Measurements from ENCODE around the gene C1QL4.
A peak's percentile ranks its signal among the peaks of the same experiment; 100 is the strongest.

The C1QL4 gene

DNA sequence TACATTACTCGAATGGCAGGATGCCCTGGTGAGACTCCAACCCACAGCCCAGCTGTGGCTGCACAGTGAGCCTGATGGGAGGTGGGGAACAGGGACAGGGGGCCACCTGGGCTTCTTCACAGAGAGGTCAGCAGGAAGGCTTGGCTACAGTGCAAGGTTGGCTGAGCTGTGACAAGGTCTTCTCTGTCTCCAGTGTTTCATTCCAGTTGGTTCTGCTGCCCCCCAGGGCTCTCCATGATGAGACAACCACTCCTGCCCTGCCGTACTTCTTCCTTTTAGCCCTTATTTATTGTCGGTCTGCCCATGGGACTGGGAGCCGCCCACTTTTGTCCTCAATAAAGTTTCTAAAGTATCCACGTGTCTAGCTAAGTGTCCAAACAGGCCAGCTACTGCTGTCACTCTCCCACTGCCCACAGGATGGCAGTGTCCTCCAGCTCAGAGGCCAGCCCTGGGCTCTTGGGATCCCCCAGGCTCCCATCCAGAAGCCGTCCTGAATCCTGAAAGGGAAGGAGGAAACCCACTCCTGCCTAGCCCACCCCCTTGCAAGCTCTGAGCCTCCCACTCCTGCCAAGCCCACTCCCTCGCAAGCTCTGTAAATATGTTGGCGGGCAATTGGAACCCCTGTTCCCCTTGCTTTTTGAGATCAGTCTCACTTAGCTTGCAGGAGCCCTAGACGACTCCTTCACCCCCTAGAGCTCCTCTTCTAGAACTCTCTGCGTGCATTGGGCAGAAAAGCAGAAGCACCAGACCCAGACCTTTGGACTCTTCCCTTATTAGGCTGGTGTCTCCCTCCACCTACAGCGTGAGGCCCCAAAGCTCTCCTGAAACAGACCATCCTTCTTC is 5.4 kb downstream of the C1QL4 start:
- TF ChIP-seq OSR1 (CRISPR knock-in tag; IDR thresholded peaks at IDR 0.05): no peak
- TF ChIP-seq ZNF565 (CRISPR knock-in tag; conservative IDR thresholded peaks at IDR 0.05; ENCODE audit: low read depth): no peak
- no peak for TF ChIP-seq ZNF70 (CRISPR knock-in tag; IDR thresholded peaks at IDR 0.05)
- TF ChIP-seq BACH2 (CRISPR knock-in tag; IDR thresholded peaks at IDR 0.05; ENCODE audit: borderline replicate concordance): no peak
- TF ChIP-seq TOX (CRISPR knock-in tag; IDR thresholded peaks at IDR 0.05; ENCODE audit: borderline replicate concordance): no peak
- TF ChIP-seq ZNF8 (CRISPR knock-in tag; IDR thresholded peaks at IDR 0.05): no peak
- no peak for TF ChIP-seq GLIS3 (CRISPR knock-in tag; IDR thresholded peaks at IDR 0.05)
- TF ChIP-seq ZFP3 (CRISPR knock-in tag; IDR thresholded peaks at IDR 0.05): no peak
- no peak for TF ChIP-seq CSDC2 (CRISPR knock-in tag; IDR thresholded peaks at IDR 0.05)
- TF ChIP-seq PPARA (CRISPR knock-in tag; IDR thresholded peaks at IDR 0.05; ENCODE audit: borderline replicate concordance): no peak
- TF ChIP-seq ESRRG (CRISPR knock-in tag; IDR thresholded peaks at IDR 0.05): no peak
- TF ChIP-seq ZFP30 (CRISPR knock-in tag; IDR thresholded peaks at IDR 0.05): no peak
- TF ChIP-seq ISL1 (CRISPR knock-in tag; IDR thresholded peaks at IDR 0.05): no peak
- TF ChIP-seq CSRNP3 (CRISPR knock-in tag; IDR thresholded peaks at IDR 0.05): no peak
- peak; percentile 94 for ATAC-seq

GRCh38 chr12:49330631-49331379 is 6.2 kb downstream of the C1QL4 start:
- ATAC-seq: no peak; the same call in 2 of the 3 replicates
- no peak for TF ChIP-seq ZNF8 (CRISPR knock-in tag; IDR thresholded peaks at IDR 0.05)
- no peak for TF ChIP-seq TCF4 (CRISPR knock-in tag; IDR thresholded peaks at IDR 0.05; ENCODE audit: borderline replicate concordance)
- no peak for TF ChIP-seq SNAI2 (CRISPR knock-in tag; IDR thresholded peaks at IDR 0.05)
- TF ChIP-seq CSDC2 (CRISPR knock-in tag; IDR thresholded peaks at IDR 0.05): no peak
- no peak for TF ChIP-seq ARNTL (CRISPR knock-in tag; IDR thresholded peaks at IDR 0.05; ENCODE audit: borderline replicate concordance, low read depth)
- TF ChIP-seq, protein P1, sequence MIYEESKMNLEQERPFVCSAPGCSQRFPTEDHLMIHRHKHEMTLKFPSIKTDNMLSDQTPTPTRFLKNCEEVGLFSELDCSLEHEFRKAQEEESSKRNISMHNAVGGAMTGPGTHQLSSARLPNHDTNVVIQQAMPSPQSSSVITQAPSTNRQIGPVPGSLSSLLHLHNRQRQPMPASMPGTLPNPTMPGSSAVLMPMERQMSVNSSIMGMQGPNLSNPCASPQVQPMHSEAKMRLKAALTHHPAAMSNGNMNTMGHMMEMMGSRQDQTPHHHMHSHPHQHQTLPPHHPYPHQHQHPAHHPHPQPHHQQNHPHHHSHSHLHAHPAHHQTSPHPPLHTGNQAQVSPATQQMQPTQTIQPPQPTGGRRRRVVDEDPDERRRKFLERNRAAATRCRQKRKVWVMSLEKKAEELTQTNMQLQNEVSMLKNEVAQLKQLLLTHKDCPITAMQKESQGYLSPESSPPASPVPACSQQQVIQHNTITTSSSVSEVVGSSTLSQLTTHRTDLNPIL (CRISPR knock-in tag; IDR thresholded peaks at IDR 0.05; ENCODE audit: low read depth): no peak
- TF ChIP-seq, protein P2, sequence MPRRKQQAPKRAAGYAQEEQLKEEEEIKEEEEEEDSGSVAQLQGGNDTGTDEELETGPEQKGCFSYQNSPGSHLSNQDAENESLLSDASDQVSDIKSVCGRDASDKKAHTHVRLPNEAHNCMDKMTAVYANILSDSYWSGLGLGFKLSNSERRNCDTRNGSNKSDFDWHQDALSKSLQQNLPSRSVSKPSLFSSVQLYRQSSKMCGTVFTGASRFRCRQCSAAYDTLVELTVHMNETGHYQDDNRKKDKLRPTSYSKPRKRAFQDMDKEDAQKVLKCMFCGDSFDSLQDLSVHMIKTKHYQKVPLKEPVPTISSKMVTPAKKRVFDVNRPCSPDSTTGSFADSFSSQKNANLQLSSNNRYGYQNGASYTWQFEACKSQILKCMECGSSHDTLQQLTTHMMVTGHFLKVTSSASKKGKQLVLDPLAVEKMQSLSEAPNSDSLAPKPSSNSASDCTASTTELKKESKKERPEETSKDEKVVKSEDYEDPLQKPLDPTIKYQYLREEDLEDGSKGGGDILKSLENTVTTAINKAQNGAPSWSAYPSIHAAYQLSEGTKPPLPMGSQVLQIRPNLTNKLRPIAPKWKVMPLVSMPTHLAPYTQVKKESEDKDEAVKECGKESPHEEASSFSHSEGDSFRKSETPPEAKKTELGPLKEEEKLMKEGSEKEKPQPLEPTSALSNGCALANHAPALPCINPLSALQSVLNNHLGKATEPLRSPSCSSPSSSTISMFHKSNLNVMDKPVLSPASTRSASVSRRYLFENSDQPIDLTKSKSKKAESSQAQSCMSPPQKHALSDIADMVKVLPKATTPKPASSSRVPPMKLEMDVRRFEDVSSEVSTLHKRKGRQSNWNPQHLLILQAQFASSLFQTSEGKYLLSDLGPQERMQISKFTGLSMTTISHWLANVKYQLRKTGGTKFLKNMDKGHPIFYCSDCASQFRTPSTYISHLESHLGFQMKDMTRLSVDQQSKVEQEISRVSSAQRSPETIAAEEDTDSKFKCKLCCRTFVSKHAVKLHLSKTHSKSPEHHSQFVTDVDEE (CRISPR knock-in tag; IDR thresholded peaks at IDR 0.05): no peak
- no peak for TF ChIP-seq ZNF565 (CRISPR knock-in tag; conservative IDR thresholded peaks at IDR 0.05; ENCODE audit: low read depth)
- no peak for TF ChIP-seq POU6F1 (CRISPR knock-in tag; IDR thresholded peaks at IDR 0.05; ENCODE audit: borderline replicate concordance, low read depth)
- TF ChIP-seq ZNF70 (CRISPR knock-in tag; IDR thresholded peaks at IDR 0.05): no peak
- no peak for TF ChIP-seq ISL1 (CRISPR knock-in tag; IDR thresholded peaks at IDR 0.05)

GRCh38 chr12:49330032-49330619 is 6.9 kb downstream of the C1QL4 start:
- TF ChIP-seq RARB (CRISPR knock-in tag; IDR thresholded peaks at IDR 0.05) (no peak), ZNF8 (CRISPR knock-in tag; IDR thresholded peaks at IDR 0.05) (no peak), POU6F1 (CRISPR knock-in tag; IDR thresholded peaks at IDR 0.05; ENCODE audit: borderline replicate concordance, low read depth) (no peak), GLIS3 (CRISPR knock-in tag; IDR thresholded peaks at IDR 0.05) (no peak), TCF4 (CRISPR knock-in tag; IDR thresholded peaks at IDR 0.05; ENCODE audit: borderline replicate concordance) (no peak), CSDC2 (CRISPR knock-in tag; IDR thresholded peaks at IDR 0.05) (no peak), OSR1 (CRISPR knock-in tag; IDR thresholded peaks at IDR 0.05) (no peak), ZNF70 (CRISPR knock-in tag; IDR thresholded peaks at IDR 0.05) (no peak), SNAI2 (CRISPR knock-in tag; IDR thresholded peaks at IDR 0.05) (no peak)
- TF ChIP-seq, protein P1 (CRISPR knock-in tag; IDR thresholded peaks at IDR 0.05; ENCODE audit: low read depth): no peak
- ATAC-seq: no peak

All from SK-N-SH treated with all-trans-retinoic acid at 6 μM for 48 hours (cell line).